GM21528 (cell line): Measurements from ENCODE around the gene HOXB3.

Experiments
- ATAC-seq: cut with Tn5 transposase; IDR thresholded peaks from one replicate; pipeline ENCODE4 v1.9.1; 2021; ENCODE audit warnings: mild to moderate bottlenecking, moderate library complexity; ENCODE audit not compliant: unreplicated experiment, low FRiP score

Gene HOXB3

DNA sequence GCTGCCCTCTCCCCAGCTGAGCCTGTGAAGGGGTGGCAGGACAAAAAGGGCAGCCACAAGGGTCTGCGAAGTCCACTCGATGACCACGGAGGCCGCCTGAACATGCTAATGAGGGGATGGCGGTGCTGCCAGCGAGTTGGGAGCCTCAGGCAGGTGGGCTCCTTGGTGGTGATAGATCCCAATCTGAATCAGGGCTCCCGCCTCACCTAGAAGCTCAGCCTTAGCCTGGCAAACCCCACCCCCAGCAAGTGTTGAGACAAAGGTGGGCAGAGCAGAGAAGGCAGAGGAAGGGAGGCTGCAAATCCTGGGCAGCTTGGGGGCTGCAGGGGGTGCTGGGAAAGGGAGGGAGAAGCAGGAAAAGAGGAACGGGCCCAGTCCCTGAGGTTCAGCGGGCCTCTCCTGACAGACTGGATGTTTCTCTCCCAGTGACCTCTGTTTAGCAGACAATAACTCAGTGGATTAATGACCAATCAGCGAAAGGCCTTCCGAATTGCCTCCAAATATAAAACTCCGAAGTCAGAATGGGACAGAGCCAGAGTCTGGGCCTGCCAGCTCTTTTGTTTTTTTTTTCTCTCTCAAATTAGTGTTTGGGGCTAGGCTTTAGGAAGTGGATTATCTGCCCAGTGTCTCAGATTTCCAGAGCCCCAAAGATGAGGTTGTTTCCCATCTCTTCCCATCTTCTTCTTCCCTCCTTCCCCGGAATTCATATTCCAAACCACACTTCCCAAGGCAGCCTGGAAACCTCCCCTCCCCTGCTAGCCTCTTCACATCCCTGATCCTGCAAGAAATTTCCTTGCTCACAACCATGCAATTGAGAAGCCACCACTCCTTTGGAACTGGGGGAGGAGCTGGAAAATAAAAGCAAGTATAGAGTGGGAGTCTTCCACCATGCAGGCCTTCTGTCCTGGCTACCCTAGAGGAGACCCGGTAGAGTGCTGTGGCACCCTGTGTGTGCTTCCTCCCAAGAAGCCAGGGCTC, 29.9 kb downstream of the HOXB3 start:
- ATAC-seq, result no peak

DNA sequence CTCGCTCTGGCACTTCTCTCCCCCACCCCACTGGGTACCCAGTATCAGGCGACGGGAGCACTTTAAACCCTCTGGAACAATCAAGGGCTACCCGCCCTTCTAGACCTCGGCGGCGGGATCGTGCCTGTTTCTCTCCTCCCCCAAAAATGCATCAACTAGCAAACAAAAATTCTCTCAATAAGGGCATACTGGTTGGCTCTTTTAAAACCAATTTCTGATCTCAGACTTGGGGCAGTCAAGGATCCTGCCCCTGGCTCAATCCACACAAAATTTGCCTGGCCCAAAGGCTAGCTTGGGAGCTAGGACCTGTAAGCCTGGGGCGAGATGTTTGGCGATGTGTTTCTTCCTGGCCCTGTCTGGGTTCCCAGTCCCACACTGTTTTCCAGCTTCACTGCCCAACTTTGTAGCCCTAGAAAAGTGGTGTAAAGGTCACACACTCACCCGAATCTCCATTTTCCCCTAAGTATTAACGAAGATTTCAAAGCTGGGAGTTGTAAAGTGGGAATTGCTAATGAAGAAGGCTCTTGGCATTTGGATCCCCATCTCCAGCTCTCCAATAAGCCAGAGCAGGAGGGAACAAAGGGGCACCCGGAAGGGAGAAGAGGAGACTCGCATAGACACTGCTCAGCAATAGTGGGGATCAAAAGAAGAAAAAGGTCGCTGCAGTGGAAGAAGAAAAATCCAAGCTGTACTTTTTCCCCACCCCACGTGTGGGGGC, 30.8 kb downstream of the HOXB3 start:
- ATAC-seq, result no peak

DNA sequence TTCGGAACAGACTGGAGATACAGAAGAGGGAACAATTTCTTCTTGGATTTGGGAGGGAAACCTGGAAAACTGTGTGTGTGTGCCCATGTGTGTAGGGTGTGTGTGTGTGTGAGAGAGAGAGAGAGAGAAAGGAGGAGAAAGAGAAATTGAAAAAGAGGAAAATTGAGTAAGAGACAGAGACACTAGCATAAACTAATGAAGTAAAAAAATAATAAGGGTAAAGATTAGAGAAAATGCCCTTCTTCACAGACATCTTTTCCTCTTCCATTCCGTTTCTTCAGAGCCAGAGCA, 31.3 kb downstream of the HOXB3 start:
- ATAC-seq, result no peak

DNA sequence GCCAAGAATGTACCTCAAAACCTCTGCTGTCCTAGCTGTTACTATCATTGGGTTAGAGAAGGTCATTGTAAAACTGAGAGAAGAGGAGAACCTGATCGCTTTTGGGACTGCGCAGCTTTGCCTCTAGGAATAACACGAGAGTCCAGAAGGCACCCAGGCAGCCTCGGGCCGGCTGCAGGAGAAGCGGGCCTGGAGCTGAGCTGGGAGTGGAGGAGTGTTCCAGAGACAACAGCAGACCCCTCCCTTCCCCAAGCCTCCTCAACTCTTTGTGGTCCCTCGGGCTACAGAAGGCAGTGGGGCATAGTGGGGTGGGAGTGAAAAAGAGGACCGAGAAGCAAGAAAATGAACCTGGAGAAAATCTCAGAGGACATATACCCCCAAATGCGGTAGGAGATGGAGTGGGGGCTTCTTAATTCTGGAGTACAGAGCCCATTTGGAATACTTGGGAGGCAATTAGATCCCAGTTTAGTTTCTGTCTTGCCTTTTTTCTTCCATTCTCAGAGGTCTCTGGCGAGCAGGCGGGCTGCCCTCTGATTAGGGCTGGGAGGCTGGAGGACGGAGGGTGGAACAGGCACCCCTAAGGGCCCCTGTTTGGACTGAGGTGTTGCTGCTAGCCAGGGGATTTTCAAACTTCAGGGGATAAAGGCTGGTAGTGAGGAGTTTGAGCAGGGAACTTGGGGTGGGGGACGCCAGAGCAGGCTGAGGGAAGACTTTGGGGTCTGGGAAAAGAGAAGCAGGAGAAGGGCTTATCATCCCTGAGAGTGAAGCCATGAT, 31.8 kb downstream of the HOXB3 start:
- no peak for ATAC-seq

DNA sequence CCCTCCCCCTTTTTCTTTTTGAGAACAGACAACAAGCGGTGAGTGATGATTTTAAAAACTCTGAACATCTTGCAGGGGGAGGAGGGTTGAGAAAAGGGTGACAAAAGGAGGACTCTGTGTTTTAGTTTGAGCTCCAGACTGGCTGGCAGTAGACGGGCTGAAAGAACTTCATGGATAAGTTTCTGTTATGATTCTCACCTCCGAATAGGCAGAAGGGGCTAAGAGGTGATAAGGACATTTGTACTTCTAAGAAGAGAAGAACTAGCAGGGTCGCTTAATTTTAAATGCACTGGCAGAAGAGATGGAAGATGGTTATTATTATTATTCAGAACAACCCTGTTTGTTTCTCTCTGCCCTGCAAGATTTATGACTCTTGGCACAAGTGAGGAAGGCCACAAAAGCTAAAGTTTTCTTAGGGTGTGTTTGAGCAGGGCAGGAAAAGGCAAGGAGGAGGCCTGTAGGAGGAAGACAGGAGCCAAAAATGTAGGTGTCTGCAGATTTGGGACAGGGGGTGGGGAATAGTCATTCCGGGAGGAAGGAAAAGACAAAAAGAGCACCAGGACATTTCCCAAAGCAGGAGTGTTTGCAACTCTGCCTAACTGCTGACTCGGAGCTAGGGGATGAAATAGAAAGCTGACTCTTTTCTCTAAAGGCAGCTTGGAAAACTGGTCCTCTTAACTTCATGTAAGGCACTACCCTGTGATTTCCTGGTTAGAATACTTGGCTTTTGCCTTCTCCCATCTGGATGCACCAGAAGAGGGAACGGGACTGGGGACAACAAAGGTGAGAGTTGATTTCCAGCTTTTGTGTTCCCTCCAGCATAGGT, 33.3 kb downstream of the HOXB3 start:
- no peak for ATAC-seq

DNA sequence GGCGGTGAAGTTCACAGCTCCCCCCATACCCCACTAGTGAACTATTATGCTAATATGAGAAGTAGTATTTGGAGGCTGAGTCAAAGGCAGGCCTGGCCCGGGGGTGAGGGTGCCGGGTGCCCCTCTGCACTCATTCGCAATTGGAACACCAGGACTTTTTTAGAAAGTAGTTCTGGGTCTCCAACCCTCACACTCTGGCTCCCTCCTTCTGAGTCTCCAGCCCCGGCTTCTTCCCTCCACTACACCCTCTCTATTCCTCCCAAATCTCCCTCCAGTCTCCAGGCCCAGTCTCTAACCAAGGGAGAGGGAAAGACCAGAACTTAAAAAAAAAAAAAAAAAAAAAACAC, 33.8 kb downstream of the HOXB3 start:
- ATAC-seq, result no peak

DNA sequence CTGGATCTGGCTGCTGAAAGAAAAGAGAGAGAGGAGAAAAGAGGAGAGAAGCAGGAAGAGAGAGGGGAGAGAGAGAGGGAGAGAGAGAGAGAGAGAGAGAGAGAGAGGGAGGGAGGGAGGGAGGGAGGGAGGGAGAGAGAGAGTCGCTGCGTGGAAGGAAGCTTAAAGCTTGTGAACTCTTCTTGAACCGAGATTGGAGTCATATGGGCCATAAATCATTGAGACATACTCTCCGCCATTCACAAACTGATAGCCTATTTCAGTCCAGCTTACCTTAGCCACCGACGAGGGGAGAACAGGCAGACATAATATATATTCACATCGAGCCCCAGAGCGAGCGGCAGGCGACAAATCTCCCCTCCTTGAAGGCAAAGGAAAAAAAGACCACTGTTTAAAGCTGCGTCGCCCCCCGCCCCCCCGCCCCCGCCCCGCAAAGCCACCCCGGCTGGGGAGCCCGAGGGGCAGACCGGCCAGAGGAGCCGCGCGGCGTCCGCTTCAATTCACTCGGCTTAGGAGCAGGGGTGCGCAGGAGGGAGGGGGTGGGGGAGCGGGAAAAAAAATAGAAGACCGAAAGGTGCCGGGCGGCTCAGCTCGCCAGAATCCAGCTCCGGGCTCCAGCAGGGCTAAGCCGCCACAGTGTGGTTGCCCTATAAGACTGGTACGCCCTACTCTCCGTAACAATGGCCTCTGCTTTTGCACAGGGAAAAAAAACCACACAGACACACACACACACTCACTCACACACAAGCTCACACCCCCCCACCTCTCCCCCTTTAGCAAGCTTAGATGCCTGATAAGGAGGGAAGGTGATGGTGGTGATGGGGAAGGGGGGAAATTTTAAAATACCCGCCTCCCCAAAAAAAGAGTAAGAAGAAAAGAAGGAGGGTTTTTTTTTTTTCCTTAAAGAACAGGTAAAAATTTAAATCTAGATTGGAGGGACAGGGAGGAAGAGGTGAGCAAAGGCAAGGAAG, 34.5 kb downstream of the HOXB3 start:
- ATAC-seq, result no peak

DNA sequence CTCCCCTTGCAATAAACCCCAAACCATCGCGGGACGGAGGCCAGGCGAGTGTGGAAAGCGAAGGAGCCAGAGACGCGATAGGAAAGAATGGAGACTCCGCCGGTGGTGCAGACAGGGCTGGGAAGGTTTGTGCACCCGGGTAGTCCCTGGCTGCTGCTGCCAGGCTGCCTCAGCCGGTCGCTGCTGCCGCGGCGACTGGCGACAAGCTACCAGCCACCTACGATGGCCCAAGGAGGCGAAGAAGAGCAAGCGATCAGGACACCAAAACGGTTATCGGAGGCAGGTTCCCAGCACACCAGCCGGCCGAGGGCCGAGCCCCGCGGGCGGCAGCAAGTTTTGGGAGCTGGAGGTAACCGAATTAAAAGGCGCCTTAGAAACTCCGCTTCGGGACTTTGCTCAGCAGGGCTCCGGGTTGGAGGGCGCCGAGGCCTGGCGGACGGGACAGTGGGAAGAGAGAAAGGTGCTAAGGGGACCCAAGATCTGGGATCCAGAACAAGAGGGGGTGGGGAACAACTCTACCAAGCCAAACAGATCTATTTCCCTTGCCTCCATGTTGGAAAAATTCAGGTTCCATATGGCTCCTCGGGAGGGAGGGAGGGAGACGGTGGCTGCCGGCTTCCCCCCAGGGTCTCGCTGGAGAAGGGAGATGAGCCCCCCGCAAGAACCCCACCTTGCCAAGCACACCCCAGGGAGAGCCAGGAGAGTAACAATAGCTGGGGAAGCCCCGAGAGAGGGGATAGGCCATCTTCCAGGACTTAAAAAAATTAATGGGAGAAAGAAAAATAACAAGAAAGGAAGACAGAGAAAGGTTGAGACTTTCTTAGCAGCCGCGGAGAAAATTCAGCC, 35.4 kb downstream of the HOXB3 start:
- no peak for ATAC-seq

DNA sequence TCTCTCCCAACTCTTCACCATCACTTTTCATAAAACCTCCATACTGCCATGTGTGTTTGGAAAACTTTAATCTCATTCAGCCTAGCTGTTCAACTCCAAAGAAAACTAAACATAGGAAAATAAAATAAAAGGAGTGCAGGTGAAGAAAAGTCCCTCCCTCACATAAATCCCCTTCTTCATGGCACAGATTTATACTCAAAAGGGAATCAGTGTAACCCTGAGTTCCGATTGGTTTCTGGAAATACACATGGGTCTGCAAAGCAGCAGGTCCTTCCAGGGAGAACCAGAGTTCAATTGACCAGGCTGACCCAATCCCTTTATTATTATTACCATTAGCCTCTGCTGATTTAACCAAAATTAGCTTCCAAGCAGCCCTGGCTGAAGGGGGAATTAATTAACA, 36.2 kb downstream of the HOXB3 start:
- no peak for ATAC-seq

DNA sequence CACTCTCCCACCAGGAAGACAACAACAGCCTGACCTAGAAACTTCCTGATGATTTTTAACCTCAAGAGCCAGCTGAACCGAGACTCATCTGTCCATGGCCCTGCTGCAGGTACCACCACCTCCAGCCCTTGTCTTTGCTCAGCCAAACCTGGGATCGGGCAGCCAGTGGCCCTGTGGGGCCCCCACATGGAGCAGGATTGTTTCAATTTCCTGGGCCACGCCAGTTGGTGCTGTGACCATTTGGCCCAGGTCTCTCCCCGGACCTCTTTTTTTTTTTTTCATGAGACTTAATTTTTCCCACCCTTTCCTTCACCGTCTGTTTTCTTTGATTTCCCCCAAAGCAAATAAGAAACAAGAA, 36.9 kb downstream of the HOXB3 start:
- no peak for ATAC-seq

DNA sequence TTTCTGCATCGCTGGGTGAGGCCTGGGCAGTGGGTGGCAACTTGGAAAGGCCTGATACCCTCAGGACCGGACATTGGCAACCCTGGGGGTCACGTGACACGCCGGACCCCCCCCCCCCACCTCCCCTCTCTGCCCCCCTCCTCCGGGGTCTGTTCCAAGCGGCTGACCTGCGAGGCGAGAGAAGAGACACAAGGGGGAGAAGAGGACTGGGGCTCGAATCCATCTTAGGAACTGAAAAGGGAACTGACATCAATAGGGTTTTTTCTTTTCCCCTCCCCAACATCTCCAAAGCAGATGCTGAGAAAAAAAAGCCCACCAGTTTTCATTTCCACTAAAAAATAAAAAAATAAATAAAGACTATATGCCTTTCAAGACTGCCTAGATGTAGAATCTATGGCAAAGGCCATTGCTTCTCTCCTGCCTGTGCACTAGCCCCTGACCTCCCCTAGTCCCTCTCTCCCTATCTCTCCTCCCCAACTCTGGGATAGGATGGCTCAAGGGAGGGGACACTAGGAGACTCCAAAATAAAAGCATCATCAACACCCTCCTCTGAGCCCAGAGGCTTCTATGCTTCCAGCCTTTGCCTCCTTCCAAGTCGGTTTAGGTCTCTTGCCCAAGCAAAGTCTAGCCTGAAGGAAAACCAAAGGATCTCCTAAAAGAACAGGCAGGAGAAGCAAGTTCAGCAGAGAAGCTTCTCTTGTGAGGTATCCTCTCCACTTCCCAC, 37.4 kb downstream of the HOXB3 start:
- no peak for ATAC-seq

DNA sequence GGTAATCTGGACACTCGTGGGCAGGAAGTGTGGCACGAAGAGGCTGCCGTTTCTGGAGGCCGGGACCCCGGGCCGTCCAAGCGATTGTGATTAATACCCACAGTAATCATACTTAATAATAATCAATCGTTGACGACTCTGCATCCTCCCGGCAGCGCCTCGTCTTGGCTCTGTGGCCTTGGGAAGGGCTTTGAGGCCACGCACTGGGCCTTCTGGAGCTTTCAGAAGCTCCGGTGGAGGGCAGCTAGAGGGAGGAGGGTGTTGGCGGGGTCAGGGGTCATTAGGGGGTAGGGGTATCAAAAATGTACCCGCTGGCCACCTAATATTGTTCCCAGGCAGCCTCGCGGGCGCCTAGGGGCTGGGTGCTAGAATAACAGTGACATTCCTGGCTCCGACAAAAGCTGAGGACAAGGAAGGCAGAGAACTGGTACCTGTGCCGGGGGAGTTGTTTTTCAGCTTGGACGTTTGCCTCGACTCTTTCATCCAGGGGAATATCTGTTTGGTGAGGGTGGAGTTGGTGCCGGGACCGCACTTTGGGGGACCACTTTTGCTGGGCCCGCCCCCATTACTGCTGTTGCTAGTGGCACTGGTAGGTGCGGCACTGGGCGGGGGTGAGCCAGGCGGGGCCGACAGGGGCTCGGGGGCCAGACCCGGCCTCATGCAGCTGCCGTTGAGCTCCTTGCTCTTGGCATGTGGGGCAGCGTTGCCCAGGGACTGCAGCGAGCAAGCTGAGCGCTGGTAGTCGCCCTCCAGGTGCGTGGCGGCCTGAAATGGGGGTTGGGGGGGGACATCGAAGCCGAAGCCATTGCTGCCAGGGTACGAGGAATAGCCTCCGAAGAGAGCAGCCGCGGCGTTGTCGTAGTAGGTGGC, 38.2 kb downstream of the HOXB3 start:
- no peak for ATAC-seq

DNA sequence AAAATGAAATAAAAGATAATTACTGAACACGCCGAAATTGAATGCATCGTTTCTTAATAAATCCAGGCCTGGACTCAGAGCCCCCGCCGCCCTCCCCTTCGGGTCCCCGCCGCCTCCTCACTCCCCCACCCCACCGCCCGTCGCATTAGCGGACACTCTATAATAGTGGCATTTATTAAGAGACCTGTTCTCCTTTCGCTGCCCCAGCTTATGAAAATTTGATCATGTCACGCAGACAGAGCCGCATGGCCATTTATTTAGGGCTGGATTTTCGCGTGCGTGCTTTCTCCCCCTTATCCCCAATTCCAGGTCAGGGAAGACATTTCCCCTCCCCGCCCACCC, 38.9 kb downstream of the HOXB3 start:
- ATAC-seq, result no peak

DNA sequence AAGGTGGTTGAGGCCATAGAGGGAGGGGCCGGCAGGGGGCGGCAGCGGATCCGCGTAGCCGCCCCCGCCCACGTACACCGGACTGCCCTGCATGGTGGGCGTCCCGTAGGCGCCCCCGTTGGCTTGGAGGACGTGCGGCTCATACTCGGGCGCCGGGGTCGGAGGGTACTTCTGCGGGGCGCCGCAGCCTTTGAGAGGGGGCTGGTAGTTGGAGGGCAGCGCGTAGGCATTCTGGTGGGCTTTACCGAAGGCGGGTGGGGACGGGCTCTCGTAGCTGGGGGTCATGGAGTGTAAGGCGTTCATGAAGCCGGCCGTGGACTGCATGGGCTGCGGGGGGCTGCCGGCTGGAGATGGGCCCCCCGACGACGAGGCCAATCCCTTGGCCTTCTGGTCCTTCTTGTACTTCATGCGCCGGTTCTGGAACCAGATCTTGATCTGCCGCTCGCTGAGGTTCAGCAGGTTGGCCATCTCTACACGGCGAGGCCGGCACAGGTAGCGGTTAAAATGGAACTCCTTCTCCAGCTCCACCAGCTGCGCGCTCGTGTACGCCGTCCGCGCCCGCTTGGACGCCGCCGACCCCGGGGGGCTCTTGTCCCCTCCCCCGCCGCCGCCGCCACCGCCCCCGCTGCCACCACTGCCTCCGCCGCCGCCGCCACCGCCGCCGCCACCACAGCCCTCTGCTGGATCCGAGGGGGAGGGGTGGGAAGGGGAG, 39.4 kb downstream of the HOXB3 start:
- no peak for ATAC-seq

DNA sequence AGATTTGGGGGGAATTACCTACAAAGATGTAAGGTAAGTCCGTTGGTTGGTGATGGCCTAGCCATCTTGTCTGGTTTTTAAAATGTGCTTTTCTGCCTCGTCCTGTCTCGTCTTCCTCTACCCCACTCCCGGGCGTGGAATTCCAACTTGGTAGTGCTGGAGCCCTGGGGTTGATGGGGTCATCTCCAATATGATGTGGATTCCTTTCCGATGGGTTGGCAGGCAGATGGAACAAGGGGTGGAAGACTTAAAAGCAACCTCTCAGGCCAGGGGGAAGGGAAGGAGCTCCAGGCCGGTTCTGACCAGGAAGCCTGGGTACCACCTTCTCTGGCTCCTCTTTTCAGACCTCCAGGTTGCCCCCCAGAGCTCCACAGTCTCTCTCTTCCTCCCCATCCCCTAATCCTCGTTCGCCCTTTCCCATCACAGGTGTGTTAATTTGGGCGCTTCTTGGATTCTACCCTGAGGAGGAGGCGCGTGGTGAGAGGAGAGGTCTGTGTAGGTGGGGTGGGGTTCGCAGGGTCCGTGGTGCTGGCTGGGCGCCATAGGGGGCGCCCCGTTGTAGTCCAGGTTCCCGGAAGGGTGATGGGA, 40.0 kb downstream of the HOXB3 start:
- ATAC-seq, result no peak

DNA sequence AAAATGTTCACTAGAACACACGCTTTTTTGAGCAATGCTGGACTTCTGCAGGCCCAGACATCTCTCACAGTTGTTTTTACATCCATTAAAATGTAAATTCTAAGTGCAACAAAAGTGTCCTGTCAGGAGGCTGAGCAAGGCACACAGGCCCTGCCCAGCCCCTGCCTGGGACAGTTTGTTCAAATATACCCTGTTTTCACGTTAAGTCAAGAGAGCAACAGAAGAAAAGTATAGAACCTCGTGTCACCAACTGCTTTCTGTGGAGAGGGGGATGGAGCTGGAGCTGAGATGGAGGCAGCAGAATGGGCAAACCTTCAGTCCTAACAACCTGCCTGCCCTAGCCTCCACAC, 40.8 kb downstream of the HOXB3 start:
- ATAC-seq, result no peak
